ENCODE measurements around the gene RGMB.

RGMB gene

DNA sequence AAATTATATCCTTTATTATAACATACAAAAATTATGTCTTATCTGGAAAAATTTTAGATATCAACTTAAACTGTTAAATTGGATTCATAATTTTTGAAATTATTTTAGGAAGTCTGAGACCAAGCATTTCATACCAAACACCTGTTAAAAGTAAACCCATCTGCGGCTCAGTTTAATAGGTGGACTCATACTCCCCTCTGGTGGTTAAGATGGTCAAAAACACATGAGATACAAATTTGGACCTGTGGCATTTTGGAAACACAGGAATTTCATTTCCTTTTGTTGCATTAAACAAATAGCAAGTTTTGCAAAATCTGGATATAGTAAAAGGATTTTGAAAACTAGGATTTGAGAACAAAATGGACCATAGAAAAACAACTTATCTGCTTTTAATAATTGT lies 53.7 kb downstream of the RGMB start:
- no peak overlapping the region for H2BK12ac ChIP-seq (ENCODE audit: low read length)
- no peak overlapping the region for H2BK5ac ChIP-seq (ENCODE audit: low read depth, low read length, poor library complexity)
- no peak overlapping the region for H3K14ac ChIP-seq (ENCODE audit: low read length)
- H3K4me3 ChIP-seq (ENCODE audit: low read depth, low read length) = no peak overlapping the region
- H3K18ac ChIP-seq (ENCODE audit: low read length) = no peak overlapping the region
- no peak overlapping the region for H3K4ac ChIP-seq (ENCODE audit: low read depth, low read length)
- no peaks in the 10 kb centered on the region for H3K9me3 ChIP-seq (ENCODE audit: insufficient read depth, low read depth, low read length)
- no peaks in the 10 kb centered on the region for H3K36me3 ChIP-seq (ENCODE audit: control insufficient read depth in 1 of 2, insufficient read depth in 2 of 2, low read length in 2 of 2)
- H3K4me2 ChIP-seq (ENCODE audit: low read length) = no peak overlapping the region
- peak; percentile 3 to 68 for DNase-seq
- no peak overlapping the region for H2AFZ ChIP-seq (ENCODE audit: insufficient read depth, low read length, poor library complexity)
- no CpG with 5 or more reads among the region's 1 CpG for WGBS (ENCODE audit: extremely low coverage, insufficient coverage, insufficient read length)
- no peak overlapping the region for H2BK120ac ChIP-seq (ENCODE audit: insufficient read depth, low read length, poor library complexity)
- no peaks in the 10 kb centered on the region for H3K79me2 ChIP-seq (ENCODE audit: control insufficient read depth, insufficient read depth, low read length, poor library complexity)
- no peak overlapping the region for H2AK5ac ChIP-seq (ENCODE audit: low read length)
- no peaks in the 10 kb centered on the region for H3K79me1 ChIP-seq (ENCODE audit: low read length)
- no peak overlapping the region for H4K12ac ChIP-seq (ENCODE audit: low read depth, low read length)
- no peaks in the 10 kb centered on the region for H3K27me3 ChIP-seq (ENCODE audit: insufficient read depth, low read length)
- H3K9ac ChIP-seq (ENCODE audit: low read length) = no peak overlapping the region
- no peak overlapping the region for H3K27ac ChIP-seq (ENCODE audit: low read depth, low read length)
- H3K4me1 ChIP-seq (ENCODE audit: control insufficient read depth in 1 of 2, insufficient read depth in 2 of 2, low read length in 2 of 2) = no peaks in the 10 kb centered on the region
- H4K8ac ChIP-seq (ENCODE audit: low read depth, low read length) = no peak overlapping the region
- H4K91ac ChIP-seq (ENCODE audit: low read depth, low read length) = no peak overlapping the region
- H3K23ac ChIP-seq (ENCODE audit: low read length) = no peak overlapping the region

- Histone ChIP-seq H2BK5ac (ENCODE audit: low read depth, low read length, poor library complexity) (no peak overlapping the region), H4K12ac (ENCODE audit: low read depth, low read length) (no peak overlapping the region)
- WGBS (ENCODE audit: extremely low coverage, insufficient coverage, insufficient read length) = no CpG with 5 or more reads among the region's 7 CpGs
These were observed 54.3 kb downstream of the RGMB start for GRCh38 chr5:98827588-98828284.

GRCh38 chr5:98836175-98836574 lies 62.7 kb downstream of the RGMB start:
- no peaks in the 10 kb centered on the region for H3K79me2 ChIP-seq (ENCODE audit: control insufficient read depth, insufficient read depth, low read length, poor library complexity)
- H3K23ac ChIP-seq (ENCODE audit: low read length) = no peak overlapping the region
- WGBS (ENCODE audit: extremely low coverage, insufficient coverage, insufficient read length) = no CpG with 5 or more reads among the region's 5 CpGs
- H3K4ac ChIP-seq (ENCODE audit: low read depth, low read length) = no peak overlapping the region
- H3K9ac ChIP-seq (ENCODE audit: low read length) = no peak overlapping the region
- no peak overlapping the region for H2BK12ac ChIP-seq (ENCODE audit: low read length)
- no peaks in the 10 kb centered on the region for H3K9me3 ChIP-seq (ENCODE audit: insufficient read depth, low read depth, low read length)
- no peak overlapping the region for H3K27ac ChIP-seq (ENCODE audit: low read depth, low read length)
- no peaks in the 10 kb centered on the region for H3K27me3 ChIP-seq (ENCODE audit: insufficient read depth, low read length)
- H2AK5ac ChIP-seq (ENCODE audit: low read length) = no peak overlapping the region
- H3K4me2 ChIP-seq (ENCODE audit: low read length) = no peak overlapping the region
- H3K18ac ChIP-seq (ENCODE audit: low read length) = no peak overlapping the region
- H2AFZ ChIP-seq (ENCODE audit: insufficient read depth, low read length, poor library complexity) = no peak overlapping the region
- H4K12ac ChIP-seq (ENCODE audit: low read depth, low read length) = no peak overlapping the region
- no peak overlapping the region for H2BK5ac ChIP-seq (ENCODE audit: low read depth, low read length, poor library complexity)
- H3K36me3 ChIP-seq (ENCODE audit: control insufficient read depth in 1 of 2, insufficient read depth in 2 of 2, low read length in 2 of 2) = no peaks in the 10 kb centered on the region
- no peak overlapping the region for H3K14ac ChIP-seq (ENCODE audit: low read length)
- no peak overlapping the region for H3K4me3 ChIP-seq (ENCODE audit: low read depth, low read length)
- H3K79me1 ChIP-seq (ENCODE audit: low read length) = no peaks in the 10 kb centered on the region
- no peak overlapping the region for H4K91ac ChIP-seq (ENCODE audit: low read depth, low read length)
- DNase-seq = no peak
- H3K4me1 ChIP-seq (ENCODE audit: control insufficient read depth in 1 of 2, insufficient read depth in 2 of 2, low read length in 2 of 2) = no peaks in the 10 kb centered on the region
- H2BK120ac ChIP-seq (ENCODE audit: insufficient read depth, low read length, poor library complexity) = no peak overlapping the region
- no peak overlapping the region for H4K8ac ChIP-seq (ENCODE audit: low read depth, low read length)

More at GRCh38 chr5:98827588-98828284, 54.3 kb downstream of the RGMB start:
- no peak overlapping the region for H3K9ac ChIP-seq (ENCODE audit: low read length)
- no peaks in the 10 kb centered on the region for H3K36me3 ChIP-seq (ENCODE audit: control insufficient read depth in 1 of 2, insufficient read depth in 2 of 2, low read length in 2 of 2)
- H4K91ac ChIP-seq (ENCODE audit: low read depth, low read length) = no peak overlapping the region
- H4K8ac ChIP-seq (ENCODE audit: low read depth, low read length) = no peak overlapping the region
- no peak overlapping the region for H2BK12ac ChIP-seq (ENCODE audit: low read length)
- no peaks in the 10 kb centered on the region for H3K79me2 ChIP-seq (ENCODE audit: control insufficient read depth, insufficient read depth, low read length, poor library complexity)
- no peak overlapping the region for H2AFZ ChIP-seq (ENCODE audit: insufficient read depth, low read length, poor library complexity)
- H3K4me2 ChIP-seq (ENCODE audit: low read length) = no peak overlapping the region
- H3K4me3 ChIP-seq (ENCODE audit: low read depth, low read length) = peak overlapping the region; percentile 23
- no peak overlapping the region for H3K14ac ChIP-seq (ENCODE audit: low read length)
- H3K27ac ChIP-seq (ENCODE audit: low read depth, low read length) = no peak overlapping the region
- H3K18ac ChIP-seq (ENCODE audit: low read length) = no peak overlapping the region
- H2BK120ac ChIP-seq (ENCODE audit: insufficient read depth, low read length, poor library complexity) = no peak overlapping the region
- H3K27me3 ChIP-seq (ENCODE audit: insufficient read depth, low read length) = no peaks in the 10 kb centered on the region
- H3K23ac ChIP-seq (ENCODE audit: low read length) = no peak overlapping the region
- H3K79me1 ChIP-seq (ENCODE audit: low read length) = no peaks in the 10 kb centered on the region
- no peaks in the 10 kb centered on the region for H3K4me1 ChIP-seq (ENCODE audit: control insufficient read depth in 1 of 2, insufficient read depth in 2 of 2, low read length in 2 of 2)
- no peak for DNase-seq
- no peak overlapping the region for H3K4ac ChIP-seq (ENCODE audit: low read depth, low read length)
- no peaks in the 10 kb centered on the region for H3K9me3 ChIP-seq (ENCODE audit: insufficient read depth, low read depth, low read length)
- no peak overlapping the region for H2AK5ac ChIP-seq (ENCODE audit: low read length)

- H2AK5ac ChIP-seq (ENCODE audit: low read length) = no peak overlapping the region
- H2BK120ac ChIP-seq (ENCODE audit: insufficient read depth, low read length, poor library complexity) = no peak overlapping the region
- peak in 1 of 2 donors; percentile 42 for DNase-seq
- no peak overlapping the region for H4K8ac ChIP-seq (ENCODE audit: low read depth, low read length)
- H3K23ac ChIP-seq (ENCODE audit: low read length) = no peak overlapping the region
- no peak overlapping the region for H3K4ac ChIP-seq (ENCODE audit: low read depth, low read length)
- no peak overlapping the region for H4K12ac ChIP-seq (ENCODE audit: low read depth, low read length)
- H3K27ac ChIP-seq (ENCODE audit: low read depth, low read length) = no peak overlapping the region
- no peaks in the 10 kb centered on the region for H3K79me1 ChIP-seq (ENCODE audit: low read length)
- H2AFZ ChIP-seq (ENCODE audit: insufficient read depth, low read length, poor library complexity) = no peak overlapping the region
- no peak overlapping the region for H3K18ac ChIP-seq (ENCODE audit: low read length)
- no peaks in the 10 kb centered on the region for H3K36me3 ChIP-seq (ENCODE audit: control insufficient read depth in 1 of 2, insufficient read depth in 2 of 2, low read length in 2 of 2)
- no peak overlapping the region for H3K4me2 ChIP-seq (ENCODE audit: low read length)
- no peak overlapping the region for H3K9ac ChIP-seq (ENCODE audit: low read length)
- H3K9me3 ChIP-seq (ENCODE audit: insufficient read depth, low read depth, low read length) = peaks cover under 1% of the 10 kb centered on the region
- no peaks in the 10 kb centered on the region for H3K79me2 ChIP-seq (ENCODE audit: control insufficient read depth, insufficient read depth, low read length, poor library complexity)
- H3K27me3 ChIP-seq (ENCODE audit: insufficient read depth, low read length) = no peaks in the 10 kb centered on the region
- no peak overlapping the region for H2BK5ac ChIP-seq (ENCODE audit: low read depth, low read length, poor library complexity)
- no peak overlapping the region for H3K4me3 ChIP-seq (ENCODE audit: low read depth, low read length)
- no CpG with 5 or more reads among the region's 42 CpGs for WGBS (ENCODE audit: extremely low coverage, insufficient coverage, insufficient read length)
- no peak overlapping the region for H3K14ac ChIP-seq (ENCODE audit: low read length)
- H4K91ac ChIP-seq (ENCODE audit: low read depth, low read length) = no peak overlapping the region
- H3K4me1 ChIP-seq (ENCODE audit: control insufficient read depth in 1 of 2, insufficient read depth in 2 of 2, low read length in 2 of 2) = no peaks in the 10 kb centered on the region
- H2BK12ac ChIP-seq (ENCODE audit: low read length) = no peak overlapping the region
These were observed 66.3 kb downstream of the RGMB start for GRCh38 chr5:98839469-98840383.

All from trophoblast cell (in vitro differentiated cells and primary cell).